A549 (cell line): ENCODE results near the gene RHBDL2.

Experiments
- EP300 ChIP-seq, 2 experiments: fragments of >200 bp; sonication (Bioruptor Twin); formaldehyde crosslinking; IDR thresholded peaks; 2 replicates in 1 of 2; 3 replicates in 1 of 2; pipeline ENCODE4 v1.6.1; 2016 to 2017
- JUN ChIP-seq, 2 experiments: fragments of >200 bp; sonication (Bioruptor Twin); formaldehyde crosslinking; IDR thresholded peaks; 2 replicates in 1 of 2; 3 replicates in 1 of 2; pipeline ENCODE4 v1.6.1; 2016 to 2017
- MYC ChIP-seq: IDR thresholded peaks from 2 replicates; pipeline ENCODE4 v1.6.1; 2012; ENCODE audit warnings: mild to moderate bottlenecking, inconsistent platforms, low read length, improper control_type of control experiment, borderline replicate concordance
- NFE2L2 ChIP-seq: fragments of 150-350 bp; conservative IDR thresholded peaks from 2 replicates; pipeline ENCODE4 v1.6.1; 2014; ENCODE audit warnings: low read length
- NR3C1 ChIP-seq: fragments of >200 bp; sonication (Bioruptor Twin); formaldehyde crosslinking; IDR thresholded peaks from 3 replicates; pipeline ENCODE4 v1.6.1; 2017
- POLR2A ChIP-seq: IDR thresholded peaks from 2 replicates; pipeline ENCODE4 v1.6.1; 2012; ENCODE audit warnings: mild to moderate bottlenecking, low read length
- POLR2AphosphoS2 ChIP-seq: conservative IDR thresholded peaks from 2 replicates; pipeline ENCODE4 v1.6.1; 2012; ENCODE audit warnings: low read length, improper control_type of control experiment, inconsistent platforms
- RFX5 ChIP-seq: fragments of 450-650 bp; IDR thresholded peaks from 2 replicates; pipeline ENCODE4 v1.7.1; 2014; ENCODE audit warnings: antibody characterized with exemption, mild to moderate bottlenecking, moderate library complexity
- RNF2 ChIP-seq: fragments of 200-600 bp; sonication (generic); IDR thresholded peaks from 2 replicates; pipeline ENCODE4 v1.6.1; 2016; ENCODE audit warnings: low read depth, mild to moderate bottlenecking, antibody characterized with exemption, moderate library complexity, borderline replicate concordance
- SMC3 ChIP-seq: fragments of >200 bp; sonication (Bioruptor Twin); formaldehyde crosslinking; IDR thresholded peaks from 3 replicates; pipeline ENCODE4 v1.6.1; 2018; ENCODE audit warnings: inconsistent platforms
- TF ChIP-seq, protein P1 (sequence below): fragments of >200 bp; sonication (Bioruptor Twin); formaldehyde crosslinking; IDR thresholded peaks from 3 replicates; pipeline ENCODE4 v1.5.1; 2016
- TF ChIP-seq, protein P2 (sequence below): fragments of 450-650 bp; IDR thresholded peaks from 2 replicates; pipeline ENCODE4 v1.6.1; 2014; ENCODE audit warnings: antibody characterized with exemption
- TF ChIP-seq, protein P3 (sequence below): IDR thresholded peaks from 2 replicates; pipeline ENCODE4 v1.6.1; 2012

GRCh38 chr1:38896169-38896568, 45.5 kb downstream of the RHBDL2 start:
- TF ChIP-seq, protein P1, sequence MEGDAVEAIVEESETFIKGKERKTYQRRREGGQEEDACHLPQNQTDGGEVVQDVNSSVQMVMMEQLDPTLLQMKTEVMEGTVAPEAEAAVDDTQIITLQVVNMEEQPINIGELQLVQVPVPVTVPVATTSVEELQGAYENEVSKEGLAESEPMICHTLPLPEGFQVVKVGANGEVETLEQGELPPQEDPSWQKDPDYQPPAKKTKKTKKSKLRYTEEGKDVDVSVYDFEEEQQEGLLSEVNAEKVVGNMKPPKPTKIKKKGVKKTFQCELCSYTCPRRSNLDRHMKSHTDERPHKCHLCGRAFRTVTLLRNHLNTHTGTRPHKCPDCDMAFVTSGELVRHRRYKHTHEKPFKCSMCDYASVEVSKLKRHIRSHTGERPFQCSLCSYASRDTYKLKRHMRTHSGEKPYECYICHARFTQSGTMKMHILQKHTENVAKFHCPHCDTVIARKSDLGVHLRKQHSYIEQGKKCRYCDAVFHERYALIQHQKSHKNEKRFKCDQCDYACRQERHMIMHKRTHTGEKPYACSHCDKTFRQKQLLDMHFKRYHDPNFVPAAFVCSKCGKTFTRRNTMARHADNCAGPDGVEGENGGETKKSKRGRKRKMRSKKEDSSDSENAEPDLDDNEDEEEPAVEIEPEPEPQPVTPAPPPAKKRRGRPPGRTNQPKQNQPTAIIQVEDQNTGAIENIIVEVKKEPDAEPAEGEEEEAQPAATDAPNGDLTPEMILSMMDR: no peak
- no peak for TF ChIP-seq MYC
- no peak for TF ChIP-seq SMC3
- TF ChIP-seq EP300 (IDR thresholded peaks at IDR 0.05): no peak
- TF ChIP-seq, protein P2, sequence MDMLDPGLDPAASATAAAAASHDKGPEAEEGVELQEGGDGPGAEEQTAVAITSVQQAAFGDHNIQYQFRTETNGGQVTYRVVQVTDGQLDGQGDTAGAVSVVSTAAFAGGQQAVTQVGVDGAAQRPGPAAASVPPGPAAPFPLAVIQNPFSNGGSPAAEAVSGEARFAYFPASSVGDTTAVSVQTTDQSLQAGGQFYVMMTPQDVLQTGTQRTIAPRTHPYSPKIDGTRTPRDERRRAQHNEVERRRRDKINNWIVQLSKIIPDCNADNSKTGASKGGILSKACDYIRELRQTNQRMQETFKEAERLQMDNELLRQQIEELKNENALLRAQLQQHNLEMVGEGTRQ: no peak
- no peak for TF ChIP-seq POLR2A
- no peak for TF ChIP-seq RFX5
- no peak for TF ChIP-seq NR3C1
- TF ChIP-seq POLR2AphosphoS2: no peak
- TF ChIP-seq, protein P3, sequence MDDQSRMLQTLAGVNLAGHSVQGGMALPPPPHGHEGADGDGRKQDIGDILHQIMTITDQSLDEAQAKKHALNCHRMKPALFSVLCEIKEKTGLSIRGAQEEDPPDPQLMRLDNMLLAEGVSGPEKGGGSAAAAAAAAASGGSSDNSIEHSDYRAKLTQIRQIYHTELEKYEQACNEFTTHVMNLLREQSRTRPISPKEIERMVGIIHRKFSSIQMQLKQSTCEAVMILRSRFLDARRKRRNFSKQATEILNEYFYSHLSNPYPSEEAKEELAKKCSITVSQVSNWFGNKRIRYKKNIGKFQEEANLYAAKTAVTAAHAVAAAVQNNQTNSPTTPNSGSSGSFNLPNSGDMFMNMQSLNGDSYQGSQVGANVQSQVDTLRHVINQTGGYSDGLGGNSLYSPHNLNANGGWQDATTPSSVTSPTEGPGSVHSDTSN: no peak
- no peak for TF ChIP-seq RNF2
- TF ChIP-seq JUN (IDR thresholded peaks at IDR 0.05): no peak
- no peak for TF ChIP-seq NFE2L2
